H1 (cell line): ENCODE data around the gene PRDM5. TPM values are rescaled to one million over a fixed set of nuclear protein-coding genes. Genes with fewer than 3 reads are reported as not detected.

Experiments used
- CTCF ChIA-PET: fragments of 300-600 bp; sonication (Branson Sonifier 250); formaldehyde crosslinking; loops from one replicate; lab custom pipeline; 2021; ENCODE audit not compliant: partially characterized antibody; lab: Charles Lee
- POLR2A ChIA-PET: fragments of 300-600 bp; sonication (Branson Sonifier 250); formaldehyde crosslinking; loops from one replicate; lab custom pipeline; 2021; ENCODE audit warnings: inconsistent platforms; ENCODE audit not compliant: partially characterized antibody; lab: Charles Lee
- DNase-seq, 2 experiments: peaks; one replicate each; pipeline versions ENCODE4 v3.0.0 to v3.0.0-alpha.2; 2010 to 2022; ENCODE audit warnings: low spot score in 2 of 2, low read depth in 1 of 2, mixed read lengths in 1 of 2
- FAIRE-seq: peaks from 2 replicates; lab custom pipeline; 2011; peaks lifted over from hg19 to GRCh38; lab: Jason Lieb, UNC
- H2AFZ ChIP-seq: 2 replicates; pipeline ENCODE4 v1.8.1; 2012; ENCODE audit warnings: low read length, inconsistent platforms
- H2AK5ac ChIP-seq: 2 replicates; pipeline ENCODE4 v1.6.1; 2013; ENCODE audit warnings: low read depth, low read length
- H2BK120ac ChIP-seq: replicated peaks from 2 replicates; pipeline ENCODE3; 2013; ENCODE audit warnings: low read depth, low read length, inconsistent platforms
- H2BK12ac ChIP-seq: 2 replicates; pipeline ENCODE4 v1.6.1; 2013; ENCODE audit warnings: low read depth, low read length
- H2BK15ac ChIP-seq: 2 replicates; pipeline ENCODE4 v1.6.1; 2013; ENCODE audit warnings: low read length
- H2BK20ac ChIP-seq: 2 replicates; pipeline ENCODE4 v1.6.1; 2013; ENCODE audit warnings: low read length
- H2BK5ac ChIP-seq: 2 replicates; pipeline ENCODE4 v1.6.1; 2013; ENCODE audit warnings: low read depth, low read length
- H3K14ac ChIP-seq: 2 replicates; pipeline ENCODE4 v1.6.1; 2013; ENCODE audit warnings: inconsistent platforms; ENCODE audit not compliant: insufficient read length
- H3K18ac ChIP-seq: 2 replicates; pipeline ENCODE4 v1.6.1; 2013; ENCODE audit warnings: low read length; ENCODE audit errors: extremely low read depth
- H3K23ac ChIP-seq: 2 replicates; pipeline ENCODE4 v1.6.1; 2013; ENCODE audit warnings: inconsistent platforms; ENCODE audit not compliant: insufficient read length
- H3K23me2 ChIP-seq: 2 replicates; pipeline ENCODE4 v1.6.1; 2013; ENCODE audit warnings: low read depth, low read length
- H3K27ac ChIP-seq: 2 replicates; pipeline ENCODE4 v1.6.1; 2011; ENCODE audit warnings: low read depth, low read length, inconsistent platforms
- H3K27me3 ChIP-seq, 4 experiments: replicated peaks in 1 of 4; 1 replicate in 1 of 4; 2 replicates in 3 of 4; pipeline versions ENCODE4 v1.6.1 to v1.8.1; 2011 to 2013; ENCODE audit warnings: low read length in 3 of 4, mild to moderate bottlenecking in 3 of 4, inconsistent platforms in 2 of 4, mixed read lengths in 2 of 4, moderate library complexity in 1 of 4; ENCODE audit not compliant: control insufficient read depth in 3 of 4, insufficient read depth in 3 of 4; ENCODE audit errors: extremely low read depth in 1 of 4
- H3K36me3 ChIP-seq, 4 experiments: 2 replicates each; pipeline versions ENCODE4 v1.6.1 to v1.8.1; 2011 to 2013; ENCODE audit warnings: mild to moderate bottlenecking in 4 of 4, low read length in 3 of 4, moderate library complexity in 2 of 4, control low read depth in 1 of 4, inconsistent platforms in 1 of 4; ENCODE audit not compliant: insufficient read depth in 4 of 4, control insufficient read depth in 2 of 4
- H3K4ac ChIP-seq: replicated peaks from 2 replicates; pipeline ENCODE3; 2013; ENCODE audit warnings: low read length, low read depth, mixed read lengths, inconsistent platforms; ENCODE audit not compliant: insufficient read length
- H3K4me1 ChIP-seq, 4 experiments: replicated peaks in 1 of 4; 1 replicate in 1 of 4; 2 replicates in 3 of 4; pipeline versions ENCODE4 v1.6.1 to v1.8.1; 2011 to 2013; ENCODE audit warnings: low read length in 3 of 4, inconsistent platforms in 2 of 4, mixed read lengths in 1 of 4; ENCODE audit not compliant: insufficient read depth in 4 of 4, control insufficient read depth in 3 of 4
- H3K4me2 ChIP-seq, 2 experiments: 2 replicates each; pipeline versions ENCODE4 v1.6.1 to v1.8.1; 2011 to 2013; ENCODE audit warnings: low read depth in 2 of 2, low read length in 2 of 2, control low read depth in 1 of 2, inconsistent platforms in 1 of 2, mild to moderate bottlenecking in 1 of 2; ENCODE audit not compliant: insufficient read depth in 1 of 2
- H3K4me3 ChIP-seq, 4 experiments: fragments of 200-600, 300-600 bp in 1 of 4; sonication (generic), shearing (Covaris generic), sonication (Bioruptor Twin) in 1 of 4; 2 replicates each; pipeline versions ENCODE4 v1.5.1 to v1.8.1; 2011 to 2016; ENCODE audit warnings: low read length in 4 of 4, low read depth in 3 of 4, control low read depth in 2 of 4, inconsistent platforms in 2 of 4, mild to moderate bottlenecking in 2 of 4, mixed read lengths in 1 of 4, moderate library complexity in 1 of 4; ENCODE audit not compliant: insufficient read depth in 2 of 4; ENCODE audit errors: extremely low read depth in 1 of 4
- H3K56ac ChIP-seq: replicated peaks from 2 replicates; pipeline ENCODE3; 2013; ENCODE audit warnings: low read depth, mild to moderate bottlenecking, mixed read lengths, low read length, inconsistent platforms; ENCODE audit not compliant: insufficient read length
- H3K79me1 ChIP-seq: 2 replicates; pipeline ENCODE4 v1.6.1; 2013; ENCODE audit warnings: low read depth, low read length, control low read depth
- H3K79me2 ChIP-seq, 2 experiments: 2 replicates each; pipeline versions ENCODE4 v1.6.1 to v1.8.1; 2012 to 2013; ENCODE audit warnings: low read length in 2 of 2, mild to moderate bottlenecking in 2 of 2, inconsistent platforms in 1 of 2; ENCODE audit not compliant: insufficient read depth in 2 of 2, control insufficient read depth in 1 of 2
- H3K9ac ChIP-seq, 4 experiments: replicated peaks in 1 of 4; 1 replicate in 1 of 4; 2 replicates in 3 of 4; pipeline versions ENCODE4 v1.6.1 to v1.8.1; 2011 to 2013; ENCODE audit warnings: low read depth in 3 of 4, low read length in 3 of 4, control low read depth in 2 of 4, mild to moderate bottlenecking in 2 of 4, moderate library complexity in 2 of 4, inconsistent platforms in 1 of 4; ENCODE audit errors: extremely low read depth in 1 of 4
- H3K9me3 ChIP-seq, 2 experiments: 2 replicates each; pipeline versions ENCODE4 v1.6.1 to v1.8.1; 2012 to 2013; ENCODE audit warnings: mild to moderate bottlenecking in 2 of 2, moderate library complexity in 2 of 2, control low read depth in 1 of 2, inconsistent platforms in 1 of 2, low read depth in 1 of 2, low read length in 1 of 2, mixed read lengths in 1 of 2; ENCODE audit not compliant: insufficient read depth in 2 of 2
- H4K20me1 ChIP-seq, 2 experiments: replicated peaks in 1 of 2; 2 replicates each; pipeline versions ENCODE3 to v1.8.1; 2011 to 2013; ENCODE audit warnings: inconsistent platforms in 2 of 2, low read length in 2 of 2, mild to moderate bottlenecking in 1 of 2; ENCODE audit not compliant: insufficient read depth in 2 of 2, control insufficient read depth in 1 of 2
- H4K5ac ChIP-seq: 2 replicates; pipeline ENCODE4 v1.6.1; 2013; ENCODE audit warnings: low read length, low read depth, mixed read lengths, inconsistent platforms; ENCODE audit not compliant: insufficient read length
- H4K8ac ChIP-seq: 2 replicates; pipeline ENCODE4 v1.8.0; 2013; ENCODE audit warnings: mild to moderate bottlenecking, moderate library complexity, low read length, inconsistent platforms; ENCODE audit not compliant: insufficient read depth; ENCODE audit errors: extremely low read depth
- H4K91ac ChIP-seq: replicated peaks from 2 replicates; pipeline ENCODE3; 2013; ENCODE audit warnings: low read length, mixed read lengths, inconsistent platforms; ENCODE audit not compliant: insufficient read length
- GABPA ChIP-seq: IDR thresholded peaks from 2 replicates; pipeline ENCODE4 v1.6.1; 2011; ENCODE audit warnings: mild to moderate bottlenecking, low read length, moderate library complexity, borderline replicate concordance; ENCODE audit not compliant: insufficient read depth
- POLR2A ChIP-seq, 2 experiments: IDR thresholded peaks; 1 replicate in 1 of 2; 2 replicates in 1 of 2; pipeline ENCODE4 v1.6.1; 2011; ENCODE audit warnings: low read depth in 2 of 2, low read length in 2 of 2, mild to moderate bottlenecking in 2 of 2; ENCODE audit errors: control extremely low read depth in 1 of 2
- RAD21 ChIP-seq, 2 experiments: IDR thresholded peaks in 1 of 2; conservative IDR thresholded peaks in 1 of 2; 2 replicates each; pipeline ENCODE4 v1.6.1; 2011; ENCODE audit warnings: low read depth in 2 of 2, low read length in 2 of 2, improper control_type of control experiment in 1 of 2, inconsistent platforms in 1 of 2, mild to moderate bottlenecking in 1 of 2, moderate library complexity in 1 of 2
- RBBP5 ChIP-seq: IDR thresholded peaks from 2 replicates; pipeline ENCODE4 v1.7.1; 2012; ENCODE audit warnings: low read depth, mild to moderate bottlenecking, inconsistent platforms, low read length, moderate library complexity, borderline replicate concordance
- RFX5 ChIP-seq: IDR thresholded peaks from 2 replicates; pipeline ENCODE4 v1.6.1; 2011; ENCODE audit warnings: low read depth, low read length, improper control_type of control experiment, borderline replicate concordance
- SAP30 ChIP-seq: fragments of 300-600 bp; sonication (generic); IDR thresholded peaks from 2 replicates; pipeline ENCODE4 v1.7.1; 2012; ENCODE audit warnings: low read length, moderate library complexity, mild to moderate bottlenecking, inconsistent platforms; ENCODE audit not compliant: insufficient read depth, insufficient replicate concordance
- SIN3A ChIP-seq, 2 experiments: IDR thresholded peaks in 1 of 2; conservative IDR thresholded peaks in 1 of 2; 2 replicates each; pipeline ENCODE4 v1.6.1; 2011 to 2012; ENCODE audit warnings: low read length in 2 of 2, improper control_type of control experiment in 1 of 2, low read depth in 1 of 2, mild to moderate bottlenecking in 1 of 2
- SIRT6 ChIP-seq: IDR thresholded peaks from one replicate; pipeline ENCODE4 v1.7.1; 2012; ENCODE audit warnings: low read length, inconsistent platforms
- SP2 ChIP-seq: IDR thresholded peaks from 2 replicates; pipeline ENCODE4 v1.6.1; 2012; ENCODE audit warnings: mild to moderate bottlenecking, low read length, inconsistent platforms
- SUZ12 ChIP-seq: fragments of 200-600 bp; sonication (generic); IDR thresholded peaks from 2 replicates; pipeline ENCODE4 v1.6.1; 2012; ENCODE audit warnings: mild to moderate bottlenecking, inconsistent platforms, low read length, moderate library complexity, mixed read lengths
- TAF7 ChIP-seq: optimal IDR thresholded peaks from 2 replicates; pipeline ENCODE3; 2011; ENCODE audit warnings: low read depth, mild to moderate bottlenecking, inconsistent platforms, low read length, moderate library complexity, borderline replicate concordance
- TEAD4 ChIP-seq: IDR thresholded peaks from 2 replicates; pipeline ENCODE4 v1.6.1; 2012; ENCODE audit warnings: low read depth, low read length, inconsistent platforms, mixed read lengths
- USF2 ChIP-seq: IDR thresholded peaks from 2 replicates; pipeline ENCODE4 v1.6.1; 2011; ENCODE audit warnings: low read length, improper control_type of control experiment
- WGBS, 2 experiments: shearing (Covaris generic) in 1 of 2; methylation state at CpG; one replicate each; pipeline versions ENCODE4 v1.1.6 to v1.1.7; 2013 to 2015; ENCODE audit warnings: low lambda C conversion rate in 2 of 2, mixed read lengths in 2 of 2, inconsistent platforms in 1 of 2, low coverage in 1 of 2, missing lambda C conversion rate in 1 of 2; ENCODE audit not compliant: insufficient replicate concordance in 2 of 2, insufficient coverage in 1 of 2, insufficient read length in 1 of 2; ENCODE audit errors: extremely low coverage in 1 of 2, missing lambda C conversion rate in 1 of 2; 5-methylcytosine and 5-hydroxymethylcytosine counted together
- polyA plus RNA-seq, 7 experiments: library from polyadenylated mRNA; depleted of rRNA in 3 of 7; stranded (reverse) in 5 of 7; unstranded in 2 of 7; fragments of >200 nt in 5 of 7; fragments of 200-250 nt in 2 of 7; gene quantifications; 1 replicate in 5 of 7; 2 replicates in 1 of 7; 4 replicates in 1 of 7; pipeline versions ENCODE4 v1.2.1 to v1.2.3, GENCODE V29; 2011 to 2013; ENCODE audit warnings: missing spikeins in 2 of 7, mixed read lengths in 2 of 7
- total RNA-seq: library from RNA; stranded (reverse); fragmentation: NEBNext Ultra II Directional; extraction: Animal tissue kit (Norgen Biotek cat#: 25700); gene quantifications from 2 replicates; pipeline ENCODE4 v1.2.1, GENCODE V29; 2021

The PRDM5 gene
- total and polyA plus RNA-seq, 2 of the 8 experiments (the other 6 are each of a cell fraction or from before 2014, with no cell fraction given), result 8.2 to 23.4 TPM

- no peaks in the 10 kb centered on the region for H3K79me1 ChIP-seq
- no peaks in the 10 kb centered on the region for H3K9me3 ChIP-seq
- H3K79me2 ChIP-seq, result no peaks in the 10 kb centered on the region
- H3K9ac ChIP-seq, result no peak overlapping the region
- no peak overlapping the region for H2AK5ac ChIP-seq
- no peaks in the 10 kb centered on the region for H3K27me3 ChIP-seq
- no peak overlapping the region for H2BK5ac ChIP-seq
- H3K4me1 ChIP-seq, result peaks cover 0 to 5% (median 1%) of the 10 kb centered on the region in 4 experiments; a peak in 2 of 7 replicates
- DNase-seq (no peak), FAIRE-seq (no peak)
- H3K4me3 ChIP-seq, result no peak overlapping the region
- H3K4me2 ChIP-seq, result no peak overlapping the region
- no peak overlapping the region for H4K91ac ChIP-seq
- POLR2A ChIA-PET, result no interaction called here
- H3K4ac ChIP-seq, result no peak overlapping the region
- H3K14ac ChIP-seq, result no peak overlapping the region
- H3K56ac ChIP-seq, result no peak overlapping the region
- H2BK15ac ChIP-seq, result no peak overlapping the region
- H2AFZ ChIP-seq, result no peak overlapping the region
- CTCF ChIA-PET, result interaction anchor here (0.6 to 1.0 kb wide), 2 partner anchors 12 to 1164 kb away, joined by 3 to 6 read pairs; no protein-coding TSS in a partner anchor
- H3K18ac ChIP-seq, result no peak overlapping the region
- no peaks in the 10 kb centered on the region; a peak in 1 of 8 replicates for H3K36me3 ChIP-seq
- H3K23ac ChIP-seq, result no peak overlapping the region
- no peak overlapping the region; the same call in 1 of the 2 replicates for H4K8ac ChIP-seq
- no peak overlapping the region for H3K27ac ChIP-seq
- WGBS, 2 experiments, result 88% methylated on average over 2 of the region's 2 CpGs; no CpG with 5 or more reads in 1 of the 2 experiments
- no peak overlapping the region for H4K5ac ChIP-seq
- no peak overlapping the region; the same call in 1 of the 2 replicates for H2BK12ac ChIP-seq
- H4K20me1 ChIP-seq, result no peaks in the 10 kb centered on the region
- H2BK20ac ChIP-seq, result no peak overlapping the region
- no peaks in the 10 kb centered on the region; the same call in 1 of the 2 replicates for H3K23me2 ChIP-seq
- H2BK120ac ChIP-seq, result no peak overlapping the region
- no peak for TF ChIP-seq RFX5
- no peak for TF ChIP-seq USF2
- no peak for TF ChIP-seq RBBP5
- TF ChIP-seq TEAD4, result no peak
- no peak for TF ChIP-seq SIRT6
- no peak for TF ChIP-seq GABPA
- no peak for TF ChIP-seq SP2
- no peak for TF ChIP-seq POLR2A (IDR thresholded peaks at IDR 0.05; ENCODE audit: control extremely low read depth in 1 of 2, low read depth in 2 of 2, low read length in 2 of 2)
- no peak for TF ChIP-seq SUZ12
- no peak for TF ChIP-seq SAP30
- TF ChIP-seq SIN3A (conservative IDR thresholded peaks at IDR 0.05 in 1 of 2, IDR thresholded peaks at IDR 0.05 in 1 of 2; ENCODE audit: low read depth in 1 of 2, low read length in 2 of 2), result no peak
- TF ChIP-seq RAD21 (IDR thresholded peaks at IDR 0.05 in 1 of 2, conservative IDR thresholded peaks at IDR 0.05 in 1 of 2; ENCODE audit: low read depth in 2 of 2, low read length in 2 of 2), result no peak
- no peak for TF ChIP-seq TAF7
Measured at GRCh38 chr4:120733054-120733453, 189.5 kb downstream of the PRDM5 start.
